HPDE6-E6E7 (cell line): Measurements from ENCODE around the gene KRT35.
A peak's percentile ranks its signal among the peaks of the same experiment; 100 is the strongest.

ENCODE experiments used
- DNase-seq: peaks from one replicate; pipeline ENCODE4 v3.0.0; 2011; ENCODE audit warnings: missing footprints; ENCODE audit errors: extremely low spot score

KRT35 gene

GRCh38 chr17:41512546-41513167 is 31.7 kb upstream of the KRT35 start:
- no peak for DNase-seq

GRCh38 chr17:41511716-41512115 is 30.8 kb upstream of the KRT35 start:
- no peak for DNase-seq

GRCh38 chr17:41511116-41511515 is 30.2 kb upstream of the KRT35 start:
- no peak for DNase-seq

GRCh38 chr17:41510251-41511065 is 29.5 kb upstream of the KRT35 start:
- DNase-seq: no peak

GRCh38 chr17:41507315-41507880 is 26.4 kb upstream of the KRT35 start:
- DNase-seq: peak; percentile 84

GRCh38 chr17:41505809-41506767 is 25.1 kb upstream of the KRT35 start:
- no peak for DNase-seq

- DNase-seq: no peak
These were observed 24.3 kb upstream of the KRT35 start, which contains the start of gene KRT13 for GRCh38 chr17:41505007-41505808. TSS of gene KRT13 (minus strand) at chr17:41505612. CDS start at chr17:41505550, 62 bp downstream.

GRCh38 chr17:41504246-41504977 is 23.5 kb upstream of the KRT35 start:
- no peak for DNase-seq

GRCh38 chr17:41503202-41503601 is 22.3 kb upstream of the KRT35 start:
- DNase-seq: no peak

GRCh38 chr17:41500131-41500911 is 19.4 kb upstream of the KRT35 start:
- DNase-seq: peak; percentile 86

- DNase-seq: no peak
These were observed 18.8 kb upstream of the KRT35 start for GRCh38 chr17:41499714-41500113.

- DNase-seq: no peak
These were observed 17.3 kb upstream of the KRT35 start for GRCh38 chr17:41498276-41498675.

GRCh38 chr17:41496803-41497484 is 16.0 kb upstream of the KRT35 start:
- DNase-seq: peak; percentile 95

- DNase-seq: no peak
These were observed 13.6 kb upstream of the KRT35 start for GRCh38 chr17:41494524-41494923.

- DNase-seq: no peak
These were observed 11.8 kb upstream of the KRT35 start for GRCh38 chr17:41492771-41493170.

GRCh38 chr17:41492351-41492750 is 11.4 kb upstream of the KRT35 start:
- DNase-seq: no peak

- DNase-seq: no peak
These were observed 10.5 kb upstream of the KRT35 start for GRCh38 chr17:41491476-41491875.
